Renal cortex interstitium (tissue), 15 donors: ENCODE results near the gene DAZ2. TPM values are rescaled to one million over a fixed set of nuclear protein-coding genes. Genes with fewer than 3 reads are reported as not detected.
"Not testable (repeated sequence)": the region's sequence is repeated elsewhere in the genome, so short reads cannot be mapped to it uniquely, and the experiment has no call there.

Experiments used
- DNase-seq, 11 donors: peaks; one replicate each; pipeline ENCODE4 v3.0.0-alpha.2; 2013; ENCODE audit warnings: low read depth in 9 of 11, low spot score in 4 of 11; ENCODE audit errors: extremely low read depth in 1 of 11
- long read RNA-seq, 16 experiments: transcript quantifications; one replicate each; lab custom pipeline, GENCODE V29; 2026
- polyA plus RNA-seq, 3 donors: library from polyadenylated mRNA; unstranded; fragments of 120-200 nt; gene quantifications; one replicate each; pipeline ENCODE4 v1.2.1, GENCODE V29; 2013; ENCODE audit not compliant: insufficient read length in 3 of 3

DAZ2 gene, protein sequence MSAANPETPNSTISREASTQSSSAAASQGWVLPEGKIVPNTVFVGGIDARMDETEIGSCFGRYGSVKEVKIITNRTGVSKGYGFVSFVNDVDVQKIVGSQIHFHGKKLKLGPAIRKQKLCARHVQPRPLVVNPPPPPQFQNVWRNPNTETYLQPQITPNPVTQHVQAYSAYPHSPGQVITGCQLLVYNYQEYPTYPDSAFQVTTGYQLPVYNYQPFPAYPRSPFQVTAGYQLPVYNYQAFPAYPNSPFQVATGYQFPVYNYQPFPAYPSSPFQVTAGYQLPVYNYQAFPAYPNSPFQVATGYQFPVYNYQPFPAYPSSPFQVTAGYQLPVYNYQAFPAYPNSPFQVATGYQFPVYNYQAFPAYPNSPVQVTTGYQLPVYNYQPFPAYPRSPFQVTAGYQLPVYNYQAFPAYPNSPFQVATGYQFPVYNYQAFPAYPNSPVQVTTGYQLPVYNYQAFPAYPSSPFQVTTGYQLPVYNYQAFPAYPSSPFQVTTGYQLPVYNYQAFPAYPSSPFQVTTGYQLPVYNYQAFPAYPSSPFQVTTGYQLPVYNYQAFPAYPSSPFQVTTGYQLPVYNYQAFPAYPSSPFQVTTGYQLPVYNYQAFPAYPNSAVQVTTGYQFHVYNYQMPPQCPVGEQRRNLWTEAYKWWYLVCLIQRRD
- not detected for polyA plus RNA-seq
- long read RNA-seq, donor 1, result 0 reads
- long read RNA-seq, donor 2, result 0 reads
- long read RNA-seq, donor 3, result 0 reads
- long read RNA-seq, donor 4, result 0 reads
- long read RNA-seq, donor 5, result 0 reads
- long read RNA-seq, donor 6, result 0 reads
- long read RNA-seq, donor 7, result 0 reads
- long read RNA-seq, donor 8, result 0 reads
- long read RNA-seq, donor 9, result 0 reads
- long read RNA-seq, donor 10, result 0 reads
- long read RNA-seq, donor 11, result 0 reads
- long read RNA-seq, donor 12, result 0 reads
- long read RNA-seq, donor 13, result 0 reads
- long read RNA-seq, donor 14, result 0 reads
- long read RNA-seq, donor 15, result 0 reads
- long read RNA-seq, donor 16, result 0 reads

DNA sequence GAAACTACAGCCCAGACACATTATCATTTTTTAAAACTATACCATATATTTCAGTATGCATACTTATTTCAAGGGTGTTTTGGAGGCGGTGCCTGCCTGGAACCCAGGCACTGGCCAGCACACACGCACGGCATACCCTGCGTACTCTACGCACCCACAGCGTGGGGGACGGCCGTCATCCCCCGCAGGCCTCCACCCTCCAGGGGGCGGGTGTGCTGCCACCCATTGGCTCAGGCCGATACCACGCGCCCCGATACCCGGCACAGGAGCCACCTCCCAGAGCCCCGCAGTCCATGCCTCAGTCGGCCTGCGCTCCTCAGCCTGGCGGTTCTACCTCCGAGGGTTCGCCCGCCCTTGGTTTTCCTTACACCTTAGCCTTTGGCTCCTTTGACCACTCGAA lies at the start of gene DAZ2:
TSS of gene DAZ2 (plus strand) at position 301 of the 400 bp plus-strand sequence. CDS start 208 bp downstream, outside the sequence.
- DNase-seq, result not testable (repeated sequence)

DNA sequence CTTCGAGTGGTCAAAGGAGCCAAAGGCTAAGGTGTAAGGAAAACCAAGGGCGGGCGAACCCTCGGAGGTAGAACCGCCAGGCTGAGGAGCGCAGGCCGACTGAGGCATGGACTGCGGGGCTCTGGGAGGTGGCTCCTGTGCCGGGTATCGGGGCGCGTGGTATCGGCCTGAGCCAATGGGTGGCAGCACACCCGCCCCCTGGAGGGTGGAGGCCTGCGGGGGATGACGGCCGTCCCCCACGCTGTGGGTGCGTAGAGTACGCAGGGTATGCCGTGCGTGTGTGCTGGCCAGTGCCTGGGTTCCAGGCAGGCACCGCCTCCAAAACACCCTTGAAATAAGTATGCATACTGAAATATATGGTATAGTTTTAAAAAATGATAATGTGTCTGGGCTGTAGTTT lies 20.4 kb upstream of the DAZ2 start, which contains the start of gene DAZ1:
TSS of gene DAZ1 (minus strand) at position 101 of the 400 bp plus-strand sequence. CDS start 208 bp downstream, outside the sequence.
- not testable (repeated sequence) for DNase-seq

DNA sequence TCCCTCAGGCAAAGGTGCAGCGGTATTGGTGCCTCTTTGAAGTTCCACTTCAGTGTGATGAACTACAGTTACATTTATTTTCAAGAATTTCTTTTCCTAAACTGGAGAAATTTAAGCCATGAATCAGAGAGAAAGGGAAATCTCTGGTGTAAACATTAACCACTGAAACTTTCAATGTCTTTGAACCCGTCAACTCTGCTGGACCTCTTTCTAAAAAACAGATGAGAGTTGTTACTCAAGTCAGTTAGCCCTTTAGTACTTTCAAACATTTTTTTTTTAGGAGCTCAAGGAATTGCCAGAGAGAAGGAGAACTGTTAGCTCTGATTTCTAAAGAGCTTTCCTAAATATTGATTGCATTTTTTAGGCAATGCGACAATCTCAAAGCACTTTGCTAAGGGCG lies 11.9 kb upstream of the DAZ2 start:
- DNase-seq, result not testable (repeated sequence)

DNA sequence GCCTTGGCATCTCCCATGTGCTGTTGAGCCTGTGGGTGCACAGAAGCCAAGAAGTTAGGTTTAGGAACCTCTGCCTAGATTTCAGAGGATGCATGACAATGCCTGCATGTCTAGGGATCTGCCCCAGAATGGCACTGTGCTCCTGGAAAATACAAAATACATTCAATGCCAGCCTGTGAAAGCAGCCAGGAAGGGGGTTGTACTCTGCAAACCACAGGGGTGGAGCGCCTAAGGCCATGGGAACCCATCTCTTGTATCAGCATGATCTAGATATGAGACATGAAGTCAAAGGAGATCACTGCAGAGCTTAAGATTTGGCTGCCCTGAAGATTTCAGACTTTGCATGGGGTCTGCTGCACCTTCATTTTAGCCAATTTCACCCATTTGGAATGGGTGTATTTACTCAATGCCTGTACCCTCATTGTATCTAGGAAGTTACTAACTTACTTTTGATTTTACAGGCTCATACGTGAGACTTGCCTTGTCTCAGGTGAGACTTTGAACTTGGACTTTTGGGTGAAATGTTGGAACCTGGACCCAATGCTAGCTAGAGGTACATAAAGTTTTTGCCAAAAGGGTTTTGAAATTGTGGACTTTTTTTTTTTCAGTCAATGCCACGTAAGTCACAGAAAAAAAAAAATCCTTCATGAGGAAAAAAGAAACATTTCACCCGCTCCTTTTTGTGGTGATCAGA lies 9.4 kb upstream of the DAZ2 start:
- not testable (repeated sequence) for DNase-seq

DNA sequence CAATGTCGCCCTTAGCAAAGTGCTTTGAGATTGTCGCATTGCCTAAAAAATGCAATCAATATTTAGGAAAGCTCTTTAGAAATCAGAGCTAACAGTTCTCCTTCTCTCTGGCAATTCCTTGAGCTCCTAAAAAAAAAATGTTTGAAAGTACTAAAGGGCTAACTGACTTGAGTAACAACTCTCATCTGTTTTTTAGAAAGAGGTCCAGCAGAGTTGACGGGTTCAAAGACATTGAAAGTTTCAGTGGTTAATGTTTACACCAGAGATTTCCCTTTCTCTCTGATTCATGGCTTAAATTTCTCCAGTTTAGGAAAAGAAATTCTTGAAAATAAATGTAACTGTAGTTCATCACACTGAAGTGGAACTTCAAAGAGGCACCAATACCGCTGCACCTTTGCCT lies 8.7 kb upstream of the DAZ2 start:
- not testable (repeated sequence) for DNase-seq

Other genes starting within 250 kb of the DAZ2 start
- not detected for gene BPY2, start 235.3 kb upstream of the DAZ2 start, polyA plus RNA-seq
- not detected for gene DAZ1, start 20.5 kb upstream of the DAZ2 start, polyA plus RNA-seq